KMS-11 (cell line): ENCODE measurements around the gene RFLNA.

Experiments used
- H2AFZ ChIP-seq: fragments of 200-600 bp; sonication (generic); 2 replicates; pipeline ENCODE4 v1.6.1; 2016; ENCODE audit warnings: antibody characterized with exemption, mixed run types, low read depth
- H3K27ac ChIP-seq: fragments of 200-600 bp; sonication (generic); 2 replicates; pipeline ENCODE4 v1.6.1; 2016; ENCODE audit warnings: mild to moderate bottlenecking, mixed run types
- H3K27me3 ChIP-seq: fragments of 200-600 bp; sonication (generic); 2 replicates; pipeline ENCODE4 v1.6.1; 2017; ENCODE audit warnings: mild to moderate bottlenecking, low read depth, mixed run types, moderate library complexity; ENCODE audit not compliant: insufficient read depth
- H3K36me3 ChIP-seq: fragments of 200-600 bp; sonication (generic); 2 replicates; pipeline ENCODE4 v1.6.1; 2017; ENCODE audit warnings: mild to moderate bottlenecking, mixed run types; ENCODE audit not compliant: insufficient read depth
- H3K4me1 ChIP-seq: fragments of 200-600 bp; sonication (generic); 2 replicates; pipeline ENCODE4 v1.6.1; 2016; ENCODE audit warnings: mild to moderate bottlenecking, low read depth, mixed run types; ENCODE audit not compliant: poor library complexity, severe bottlenecking
- H3K4me2 ChIP-seq: fragments of 200-600 bp; sonication (generic); 2 replicates; pipeline ENCODE4 v1.7.0; 2016; ENCODE audit warnings: mild to moderate bottlenecking, mixed run types
- H3K4me3 ChIP-seq: fragments of 200-600 bp; sonication (generic); IDR thresholded peaks from 2 replicates; pipeline ENCODE4 v1.6.1; 2017; ENCODE audit warnings: low read depth, low read length, mixed read lengths; ENCODE audit not compliant: insufficient read depth
- H3K79me2 ChIP-seq: fragments of 200-600 bp; sonication (generic); 2 replicates; pipeline ENCODE4 v1.6.1; 2016; ENCODE audit warnings: low read depth, mixed run types; ENCODE audit not compliant: insufficient read depth
- H3K9ac ChIP-seq: fragments of 200-600 bp; sonication (generic); 2 replicates; pipeline ENCODE4 v1.6.1; 2016; ENCODE audit warnings: mild to moderate bottlenecking, mixed run types
- H4K20me1 ChIP-seq: fragments of 200-600 bp; sonication (generic); 2 replicates; pipeline ENCODE4 v1.6.1; 2016; ENCODE audit warnings: mild to moderate bottlenecking, mixed run types; ENCODE audit not compliant: insufficient read depth
- TF ChIP-seq, protein P1 (sequence below): fragments of 200-600 bp; sonication (generic); conservative IDR thresholded peaks from 2 replicates; pipeline ENCODE4 v1.6.1; 2017; ENCODE audit warnings: low read depth, mild to moderate bottlenecking, antibody characterized with exemption, low read length, moderate library complexity, mixed read lengths

Gene RFLNA

DNA sequence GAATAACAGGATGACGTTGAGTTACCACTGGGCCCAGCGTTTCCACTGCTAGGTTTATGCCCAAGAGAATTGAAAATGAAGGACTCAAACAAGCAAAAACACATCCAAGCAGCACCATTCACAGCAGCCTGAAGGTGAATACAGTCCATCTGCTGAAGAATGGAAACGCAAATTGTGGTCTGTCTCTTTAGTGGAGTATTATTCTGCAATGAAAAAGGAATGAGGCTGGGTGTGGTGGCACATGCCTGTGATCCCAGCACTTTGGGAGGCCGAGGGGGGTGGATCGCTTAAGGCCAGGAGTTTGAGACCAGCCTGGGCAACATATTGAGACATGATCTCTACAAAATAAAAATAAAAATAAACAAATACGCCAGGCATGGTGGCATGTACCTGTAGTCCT lies 41.9 kb upstream of the RFLNA start:
- Histone ChIP-seq H3K4me2 (no peak overlapping the region), H3K27me3 (no peaks in the 10 kb centered on the region), H3K4me3 (no peak overlapping the region), H3K27ac (no peak overlapping the region), H3K4me1 (no peaks in the 10 kb centered on the region), H4K20me1 (no peaks in the 10 kb centered on the region), H3K79me2 (no peaks in the 10 kb centered on the region), H3K36me3 (no peaks in the 10 kb centered on the region), H2AFZ (no peak overlapping the region), H3K9ac (no peak overlapping the region)
- TF ChIP-seq, protein P1, sequence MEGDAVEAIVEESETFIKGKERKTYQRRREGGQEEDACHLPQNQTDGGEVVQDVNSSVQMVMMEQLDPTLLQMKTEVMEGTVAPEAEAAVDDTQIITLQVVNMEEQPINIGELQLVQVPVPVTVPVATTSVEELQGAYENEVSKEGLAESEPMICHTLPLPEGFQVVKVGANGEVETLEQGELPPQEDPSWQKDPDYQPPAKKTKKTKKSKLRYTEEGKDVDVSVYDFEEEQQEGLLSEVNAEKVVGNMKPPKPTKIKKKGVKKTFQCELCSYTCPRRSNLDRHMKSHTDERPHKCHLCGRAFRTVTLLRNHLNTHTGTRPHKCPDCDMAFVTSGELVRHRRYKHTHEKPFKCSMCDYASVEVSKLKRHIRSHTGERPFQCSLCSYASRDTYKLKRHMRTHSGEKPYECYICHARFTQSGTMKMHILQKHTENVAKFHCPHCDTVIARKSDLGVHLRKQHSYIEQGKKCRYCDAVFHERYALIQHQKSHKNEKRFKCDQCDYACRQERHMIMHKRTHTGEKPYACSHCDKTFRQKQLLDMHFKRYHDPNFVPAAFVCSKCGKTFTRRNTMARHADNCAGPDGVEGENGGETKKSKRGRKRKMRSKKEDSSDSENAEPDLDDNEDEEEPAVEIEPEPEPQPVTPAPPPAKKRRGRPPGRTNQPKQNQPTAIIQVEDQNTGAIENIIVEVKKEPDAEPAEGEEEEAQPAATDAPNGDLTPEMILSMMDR = no peak

DNA sequence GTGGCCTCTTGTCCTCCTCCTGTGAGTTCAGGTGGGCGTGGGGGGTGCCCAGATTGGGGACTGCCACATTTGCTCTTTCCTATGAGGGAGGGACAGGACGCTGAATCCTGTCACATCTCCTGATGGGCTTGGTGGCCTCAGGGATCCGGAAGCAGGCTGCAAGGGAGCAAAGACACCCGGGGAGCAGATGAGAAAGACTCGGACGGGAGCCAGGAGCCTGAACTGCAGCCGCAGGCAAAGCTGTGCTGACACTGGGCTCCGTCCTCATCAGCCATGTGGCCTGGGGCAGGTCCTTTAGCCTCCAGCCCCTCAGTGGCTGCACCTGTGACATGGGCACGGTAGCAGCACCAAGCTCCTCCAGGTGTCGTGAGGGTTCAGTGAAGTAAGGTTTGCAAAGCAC lies 40.8 kb upstream of the RFLNA start:
- no peak overlapping the region for H3K9ac ChIP-seq
- no peaks in the 10 kb centered on the region for H3K36me3 ChIP-seq
- H3K27ac ChIP-seq = no peak overlapping the region
- no peak overlapping the region for H3K4me2 ChIP-seq
- H2AFZ ChIP-seq = no peak overlapping the region
- no peaks in the 10 kb centered on the region for H3K27me3 ChIP-seq
- H3K4me3 ChIP-seq = no peak overlapping the region
- no peaks in the 10 kb centered on the region for H4K20me1 ChIP-seq
- no peaks in the 10 kb centered on the region for H3K4me1 ChIP-seq
- H3K79me2 ChIP-seq = no peaks in the 10 kb centered on the region
- TF ChIP-seq, protein P1 = no peak

DNA sequence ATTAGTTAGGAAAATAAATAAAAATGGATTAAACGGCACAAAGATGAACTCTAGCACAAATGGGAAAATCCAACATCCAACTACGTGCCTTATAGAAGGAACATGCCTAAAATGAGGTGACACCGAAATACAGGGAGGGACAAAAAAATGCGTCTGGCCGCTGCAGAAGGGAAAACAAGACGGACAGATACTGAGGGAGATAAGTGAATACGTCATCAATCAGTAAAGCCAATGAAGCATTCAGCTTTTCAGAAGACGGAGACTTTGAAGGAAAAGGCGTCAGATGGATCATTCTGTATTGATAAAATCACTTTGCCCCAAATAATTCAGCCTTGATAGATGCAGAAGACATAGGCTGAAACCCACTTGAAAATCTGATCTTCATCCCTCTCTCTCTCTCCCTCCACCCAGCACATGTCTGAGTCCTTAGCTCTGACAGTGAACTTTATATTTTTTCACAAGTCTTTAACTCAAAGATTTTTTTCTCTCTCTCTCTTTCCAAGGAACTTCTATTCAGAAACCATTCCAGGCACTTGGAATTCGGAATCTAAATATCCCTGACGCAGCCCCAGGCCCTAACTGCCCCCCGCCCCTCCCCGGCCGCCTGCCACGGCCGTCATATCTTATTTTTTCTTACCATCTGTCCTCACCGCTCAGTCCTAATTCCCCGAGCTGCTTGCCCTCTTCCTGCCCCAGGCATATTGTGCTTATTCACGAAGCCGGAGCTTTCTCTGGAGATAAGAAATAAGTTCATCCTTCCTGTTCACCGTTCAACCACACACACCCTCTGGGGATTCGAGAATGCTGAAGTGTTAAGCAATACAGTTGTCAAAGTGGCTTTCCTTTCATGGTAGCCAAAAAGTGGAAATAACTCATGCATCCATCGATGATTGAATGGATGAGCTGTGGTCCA lies 35.5 kb upstream of the RFLNA start:
- Histone ChIP-seq H3K4me1 (no peaks in the 10 kb centered on the region), H3K4me2 (no peak overlapping the region), H2AFZ (no peak overlapping the region), H4K20me1 (no peaks in the 10 kb centered on the region), H3K27ac (no peak overlapping the region), H3K27me3 (no peaks in the 10 kb centered on the region), H3K4me3 (no peak overlapping the region), H3K9ac (no peak overlapping the region), H3K36me3 (no peaks in the 10 kb centered on the region), H3K79me2 (no peaks in the 10 kb centered on the region)
- TF ChIP-seq, protein P1 = no peak

DNA sequence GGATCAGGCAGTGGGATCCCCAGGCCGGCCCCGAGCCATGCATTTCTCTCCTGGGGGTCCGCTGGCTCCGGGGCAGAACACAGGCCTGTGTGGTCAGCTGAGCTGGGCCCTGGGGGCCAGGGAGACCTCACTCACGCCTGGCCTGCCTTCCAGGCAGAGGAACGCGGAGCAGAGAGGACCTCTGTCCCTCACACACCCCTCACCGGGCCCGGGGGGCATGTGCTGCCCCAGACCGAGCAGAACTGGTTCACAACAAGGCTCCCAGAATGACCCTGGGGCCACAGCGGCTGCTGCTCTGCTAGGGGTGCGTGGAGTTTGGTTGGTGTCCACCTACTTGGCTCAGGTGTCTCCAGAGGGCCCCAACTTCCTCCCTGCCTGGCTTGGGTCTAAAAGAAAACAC lies 33.0 kb upstream of the RFLNA start:
- TF ChIP-seq, protein P1 = no peak
- Histone ChIP-seq H2AFZ (no peak overlapping the region), H3K27ac (no peak overlapping the region), H3K4me3 (no peak overlapping the region), H3K4me2 (no peak overlapping the region), H3K4me1 (no peaks in the 10 kb centered on the region), H3K9ac (no peak overlapping the region), H3K36me3 (no peaks in the 10 kb centered on the region), H3K79me2 (no peaks in the 10 kb centered on the region), H3K27me3 (no peaks in the 10 kb centered on the region), H4K20me1 (no peaks in the 10 kb centered on the region)
